H1 (cell line): ENCODE data around the gene CPA1. TPM values are rescaled to one million over a fixed set of nuclear protein-coding genes. Genes with fewer than 3 reads are reported as not detected.

Experiments used
- CTCF ChIA-PET: fragments of 300-600 bp; sonication (Branson Sonifier 250); formaldehyde crosslinking; loops from one replicate; lab custom pipeline; 2021; ENCODE audit not compliant: partially characterized antibody; lab: Charles Lee
- POLR2A ChIA-PET: fragments of 300-600 bp; sonication (Branson Sonifier 250); formaldehyde crosslinking; loops from one replicate; lab custom pipeline; 2021; ENCODE audit warnings: inconsistent platforms; ENCODE audit not compliant: partially characterized antibody; lab: Charles Lee
- DNase-seq, 2 experiments: peaks; one replicate each; pipeline versions ENCODE4 v3.0.0 to v3.0.0-alpha.2; 2010 to 2022; ENCODE audit warnings: low spot score in 2 of 2, low read depth in 1 of 2, mixed read lengths in 1 of 2
- FAIRE-seq: peaks from 2 replicates; lab custom pipeline; 2011; peaks lifted over from hg19 to GRCh38; lab: Jason Lieb, UNC
- H2AFZ ChIP-seq: 2 replicates; pipeline ENCODE4 v1.8.1; 2012; ENCODE audit warnings: low read length, inconsistent platforms
- H2AK5ac ChIP-seq: 2 replicates; pipeline ENCODE4 v1.6.1; 2013; ENCODE audit warnings: low read depth, low read length
- H2BK120ac ChIP-seq: replicated peaks from 2 replicates; pipeline ENCODE3; 2013; ENCODE audit warnings: low read depth, low read length, inconsistent platforms
- H2BK12ac ChIP-seq: 2 replicates; pipeline ENCODE4 v1.6.1; 2013; ENCODE audit warnings: low read depth, low read length
- H2BK15ac ChIP-seq: 2 replicates; pipeline ENCODE4 v1.6.1; 2013; ENCODE audit warnings: low read length
- H2BK20ac ChIP-seq: 2 replicates; pipeline ENCODE4 v1.6.1; 2013; ENCODE audit warnings: low read length
- H2BK5ac ChIP-seq: 2 replicates; pipeline ENCODE4 v1.6.1; 2013; ENCODE audit warnings: low read depth, low read length
- H3K14ac ChIP-seq: 2 replicates; pipeline ENCODE4 v1.6.1; 2013; ENCODE audit warnings: inconsistent platforms; ENCODE audit not compliant: insufficient read length
- H3K18ac ChIP-seq: 2 replicates; pipeline ENCODE4 v1.6.1; 2013; ENCODE audit warnings: low read length; ENCODE audit errors: extremely low read depth
- H3K23ac ChIP-seq: 2 replicates; pipeline ENCODE4 v1.6.1; 2013; ENCODE audit warnings: inconsistent platforms; ENCODE audit not compliant: insufficient read length
- H3K23me2 ChIP-seq: 2 replicates; pipeline ENCODE4 v1.6.1; 2013; ENCODE audit warnings: low read depth, low read length
- H3K27ac ChIP-seq: 2 replicates; pipeline ENCODE4 v1.6.1; 2011; ENCODE audit warnings: low read depth, low read length, inconsistent platforms
- H3K27me3 ChIP-seq, 4 experiments: replicated peaks in 1 of 4; 1 replicate in 1 of 4; 2 replicates in 3 of 4; pipeline versions ENCODE4 v1.6.1 to v1.8.1; 2011 to 2013; ENCODE audit warnings: low read length in 3 of 4, mild to moderate bottlenecking in 3 of 4, inconsistent platforms in 2 of 4, mixed read lengths in 2 of 4, moderate library complexity in 1 of 4; ENCODE audit not compliant: control insufficient read depth in 3 of 4, insufficient read depth in 3 of 4; ENCODE audit errors: extremely low read depth in 1 of 4
- H3K36me3 ChIP-seq, 4 experiments: 2 replicates each; pipeline versions ENCODE4 v1.6.1 to v1.8.1; 2011 to 2013; ENCODE audit warnings: mild to moderate bottlenecking in 4 of 4, low read length in 3 of 4, moderate library complexity in 2 of 4, control low read depth in 1 of 4, inconsistent platforms in 1 of 4; ENCODE audit not compliant: insufficient read depth in 4 of 4, control insufficient read depth in 2 of 4
- H3K4ac ChIP-seq: replicated peaks from 2 replicates; pipeline ENCODE3; 2013; ENCODE audit warnings: low read length, low read depth, mixed read lengths, inconsistent platforms; ENCODE audit not compliant: insufficient read length
- H3K4me1 ChIP-seq, 4 experiments: replicated peaks in 1 of 4; 1 replicate in 1 of 4; 2 replicates in 3 of 4; pipeline versions ENCODE4 v1.6.1 to v1.8.1; 2011 to 2013; ENCODE audit warnings: low read length in 3 of 4, inconsistent platforms in 2 of 4, mixed read lengths in 1 of 4; ENCODE audit not compliant: insufficient read depth in 4 of 4, control insufficient read depth in 3 of 4
- H3K4me2 ChIP-seq, 2 experiments: 2 replicates each; pipeline versions ENCODE4 v1.6.1 to v1.8.1; 2011 to 2013; ENCODE audit warnings: low read depth in 2 of 2, low read length in 2 of 2, control low read depth in 1 of 2, inconsistent platforms in 1 of 2, mild to moderate bottlenecking in 1 of 2; ENCODE audit not compliant: insufficient read depth in 1 of 2
- H3K4me3 ChIP-seq, 4 experiments: fragments of 200-600, 300-600 bp in 1 of 4; sonication (generic), shearing (Covaris generic), sonication (Bioruptor Twin) in 1 of 4; 2 replicates each; pipeline versions ENCODE4 v1.5.1 to v1.8.1; 2011 to 2016; ENCODE audit warnings: low read length in 4 of 4, low read depth in 3 of 4, control low read depth in 2 of 4, inconsistent platforms in 2 of 4, mild to moderate bottlenecking in 2 of 4, mixed read lengths in 1 of 4, moderate library complexity in 1 of 4; ENCODE audit not compliant: insufficient read depth in 2 of 4; ENCODE audit errors: extremely low read depth in 1 of 4
- H3K56ac ChIP-seq: replicated peaks from 2 replicates; pipeline ENCODE3; 2013; ENCODE audit warnings: low read depth, mild to moderate bottlenecking, mixed read lengths, low read length, inconsistent platforms; ENCODE audit not compliant: insufficient read length
- H3K79me1 ChIP-seq: 2 replicates; pipeline ENCODE4 v1.6.1; 2013; ENCODE audit warnings: low read depth, low read length, control low read depth
- H3K79me2 ChIP-seq, 2 experiments: 2 replicates each; pipeline versions ENCODE4 v1.6.1 to v1.8.1; 2012 to 2013; ENCODE audit warnings: low read length in 2 of 2, mild to moderate bottlenecking in 2 of 2, inconsistent platforms in 1 of 2; ENCODE audit not compliant: insufficient read depth in 2 of 2, control insufficient read depth in 1 of 2
- H3K9ac ChIP-seq, 4 experiments: replicated peaks in 1 of 4; 1 replicate in 1 of 4; 2 replicates in 3 of 4; pipeline versions ENCODE4 v1.6.1 to v1.8.1; 2011 to 2013; ENCODE audit warnings: low read depth in 3 of 4, low read length in 3 of 4, control low read depth in 2 of 4, mild to moderate bottlenecking in 2 of 4, moderate library complexity in 2 of 4, inconsistent platforms in 1 of 4; ENCODE audit errors: extremely low read depth in 1 of 4
- H3K9me3 ChIP-seq, 2 experiments: 2 replicates each; pipeline versions ENCODE4 v1.6.1 to v1.8.1; 2012 to 2013; ENCODE audit warnings: mild to moderate bottlenecking in 2 of 2, moderate library complexity in 2 of 2, control low read depth in 1 of 2, inconsistent platforms in 1 of 2, low read depth in 1 of 2, low read length in 1 of 2, mixed read lengths in 1 of 2; ENCODE audit not compliant: insufficient read depth in 2 of 2
- H4K20me1 ChIP-seq, 2 experiments: replicated peaks in 1 of 2; 2 replicates each; pipeline versions ENCODE3 to v1.8.1; 2011 to 2013; ENCODE audit warnings: inconsistent platforms in 2 of 2, low read length in 2 of 2, mild to moderate bottlenecking in 1 of 2; ENCODE audit not compliant: insufficient read depth in 2 of 2, control insufficient read depth in 1 of 2
- H4K5ac ChIP-seq: 2 replicates; pipeline ENCODE4 v1.6.1; 2013; ENCODE audit warnings: low read length, low read depth, mixed read lengths, inconsistent platforms; ENCODE audit not compliant: insufficient read length
- H4K8ac ChIP-seq: 2 replicates; pipeline ENCODE4 v1.8.0; 2013; ENCODE audit warnings: mild to moderate bottlenecking, moderate library complexity, low read length, inconsistent platforms; ENCODE audit not compliant: insufficient read depth; ENCODE audit errors: extremely low read depth
- H4K91ac ChIP-seq: replicated peaks from 2 replicates; pipeline ENCODE3; 2013; ENCODE audit warnings: low read length, mixed read lengths, inconsistent platforms; ENCODE audit not compliant: insufficient read length
- ATF2 ChIP-seq: IDR thresholded peaks from 2 replicates; pipeline ENCODE4 v1.6.1; 2012; ENCODE audit warnings: low read length, inconsistent platforms
- CHD2 ChIP-seq: IDR thresholded peaks from 2 replicates; pipeline ENCODE4 v1.6.1; 2012; ENCODE audit warnings: low read length, improper control_type of control experiment
- EP300 ChIP-seq, 2 experiments: IDR thresholded peaks; 1 replicate in 1 of 2; 2 replicates in 1 of 2; pipeline ENCODE4 v1.6.1; 2011 to 2012; ENCODE audit warnings: low read depth in 2 of 2, low read length in 2 of 2, mild to moderate bottlenecking in 2 of 2, borderline replicate concordance in 1 of 2, inconsistent platforms in 1 of 2, moderate library complexity in 1 of 2
- FOSL1 ChIP-seq: IDR thresholded peaks from 2 replicates; pipeline ENCODE4 v1.6.1; 2011; ENCODE audit warnings: mild to moderate bottlenecking, low read depth, low read length, moderate library complexity; ENCODE audit not compliant: insufficient read depth
- HDAC2 ChIP-seq, 2 experiments: fragments of 300-600 bp in 1 of 2; sonication (generic) in 1 of 2; IDR thresholded peaks; 2 replicates each; pipeline ENCODE4 v1.6.1; 2011 to 2012; ENCODE audit warnings: low read depth in 2 of 2, low read length in 2 of 2, mild to moderate bottlenecking in 2 of 2, moderate library complexity in 2 of 2, borderline replicate concordance in 1 of 2, inconsistent platforms in 1 of 2
- KDM4A ChIP-seq: IDR thresholded peaks from one replicate; pipeline ENCODE4 v1.7.1; 2012; ENCODE audit warnings: low read depth, mild to moderate bottlenecking, moderate library complexity, low read length, inconsistent platforms; ENCODE audit not compliant: severe bottlenecking
- KDM5A ChIP-seq: fragments of 200-600 bp; IDR thresholded peaks from 2 replicates; pipeline ENCODE4 v1.7.1; 2012; ENCODE audit warnings: mild to moderate bottlenecking, low read length, inconsistent platforms, mixed read lengths
- PHF8 ChIP-seq: fragments of 200-600 bp; sonication (generic); conservative IDR thresholded peaks from 2 replicates; pipeline ENCODE4 v1.7.1; 2012; ENCODE audit warnings: low read depth, mild to moderate bottlenecking, inconsistent platforms, low read length, moderate library complexity
- RNF2 ChIP-seq: fragments of 200-900, 300-1000 bp; sonication (generic); IDR thresholded peaks from 2 replicates; pipeline ENCODE4 v1.7.1; 2016; ENCODE audit warnings: borderline replicate concordance, low read depth, mild to moderate bottlenecking, antibody characterized with exemption, low read length; ENCODE audit not compliant: poor library complexity, severe bottlenecking; ENCODE audit errors: missing control alignments
- SUZ12 ChIP-seq: fragments of 200-600 bp; sonication (generic); IDR thresholded peaks from 2 replicates; pipeline ENCODE4 v1.6.1; 2012; ENCODE audit warnings: mild to moderate bottlenecking, inconsistent platforms, low read length, moderate library complexity, mixed read lengths
- TAF7 ChIP-seq: optimal IDR thresholded peaks from 2 replicates; pipeline ENCODE3; 2011; ENCODE audit warnings: low read depth, mild to moderate bottlenecking, inconsistent platforms, low read length, moderate library complexity, borderline replicate concordance
- YY1 ChIP-seq: IDR thresholded peaks from 2 replicates; pipeline ENCODE4 v1.6.1; 2011; ENCODE audit warnings: low read depth, mild to moderate bottlenecking, low read length
- ZNF274 ChIP-seq: IDR thresholded peaks from 2 replicates; pipeline ENCODE4 v1.7.0; 2012; ENCODE audit warnings: low read length, borderline replicate concordance; ENCODE audit errors: extremely low read depth
- polyA plus RNA-seq, 7 experiments: library from polyadenylated mRNA; depleted of rRNA in 3 of 7; stranded (reverse) in 5 of 7; unstranded in 2 of 7; fragments of >200 nt in 5 of 7; fragments of 200-250 nt in 2 of 7; gene quantifications; 1 replicate in 5 of 7; 2 replicates in 1 of 7; 4 replicates in 1 of 7; pipeline versions ENCODE4 v1.2.1 to v1.2.3, GENCODE V29; 2011 to 2013; ENCODE audit warnings: missing spikeins in 2 of 7, mixed read lengths in 2 of 7
- total RNA-seq: library from RNA; stranded (reverse); fragmentation: NEBNext Ultra II Directional; extraction: Animal tissue kit (Norgen Biotek cat#: 25700); gene quantifications from 2 replicates; pipeline ENCODE4 v1.2.1, GENCODE V29; 2021

The CPA1 gene
- total and polyA plus RNA-seq, 2 of the 8 experiments (the other 6 are each of a cell fraction or from before 2014, with no cell fraction given): not detected

- Histone ChIP-seq H2BK12ac (no peak overlapping the region), H2BK20ac (no peak overlapping the region), H3K27ac (no peak overlapping the region), H3K23ac (no peak overlapping the region), H3K23me2 (no peaks in the 10 kb centered on the region), H2BK15ac (no peak overlapping the region), H3K79me1 (no peaks in the 10 kb centered on the region), H3K14ac (no peak overlapping the region), H2BK120ac (no peak overlapping the region), H3K56ac (no peak overlapping the region), H3K18ac (no peak overlapping the region), H3K9ac (no peak overlapping the region), H3K79me2 (no peaks in the 10 kb centered on the region), H3K4me1 (no peaks in the 10 kb centered on the region; a peak in 1 of 7 replicates), H4K5ac (no peak overlapping the region), H2BK5ac (no peak overlapping the region), H4K91ac (no peak overlapping the region), H3K4me3 (no peak overlapping the region), H2AK5ac (no peak overlapping the region), H2AFZ (no peak overlapping the region), H4K20me1 (no peaks in the 10 kb centered on the region), H3K27me3 (no peaks in the 10 kb centered on the region), H3K36me3 (no peaks in the 10 kb centered on the region), H3K4me2 (no peak overlapping the region), H4K8ac (no peak overlapping the region), H3K9me3 (no peaks in the 10 kb centered on the region), H3K4ac (no peak overlapping the region)
- FAIRE-seq: no peak
- DNase-seq: no peak
- POLR2A ChIA-PET: no interaction called here
- CTCF ChIA-PET: no interaction called here
- TF ChIP-seq EP300 (IDR thresholded peaks at IDR 0.05; ENCODE audit: borderline replicate concordance in 1 of 2, low read depth in 2 of 2, low read length in 2 of 2) (no peak), KDM5A (no peak), SUZ12 (no peak), YY1 (no peak), PHF8 (no peak), CHD2 (no peak), HDAC2 (IDR thresholded peaks at IDR 0.05; ENCODE audit: borderline replicate concordance in 1 of 2, low read depth in 2 of 2, low read length in 2 of 2) (no peak), KDM4A (no peak), RNF2 (no peak), FOSL1 (no peak), ZNF274 (no peak), ATF2 (no peak), TAF7 (no peak)
Observed at GRCh38 chr7:130415006-130415405, 34.7 kb downstream of the CPA1 start.
